PC-9 (cell line): Measurements from ENCODE around the gene IL3RA. TPM values are rescaled to one million over a fixed set of nuclear protein-coding genes. Genes with fewer than 3 reads are reported as not detected.

Experiments
- BruUV-seq: library from RNA; stranded (reverse); fragments of 400-500 nt; replicated peaks from 2 replicates; lab custom pipeline; 2021; lab: Mats Ljungman, UMichigan
- CTCF ChIA-PET: fragments of 300-600 bp; sonication (Branson Sonifier 250); formaldehyde crosslinking; loops from one replicate; lab custom pipeline; 2022; ENCODE audit warnings: antibody characterized with exemption; lab: Charles Lee
- POLR2A ChIA-PET: fragments of 300-600 bp; sonication (Branson Sonifier 250); formaldehyde crosslinking; loops from one replicate; lab custom pipeline; 2022; ENCODE audit warnings: antibody characterized with exemption; ENCODE audit not compliant: unreplicated experiment; lab: Charles Lee
- DNase-seq, 2 experiments: peaks; one replicate each; pipeline versions ENCODE4 v3.0.0 to v3.0.0-alpha.2; 2015 to 2022; ENCODE audit warnings: mixed read lengths in 1 of 2
- H2AFZ ChIP-seq: fragments of 200-600 bp; sonication (generic); 2 replicates; pipeline ENCODE4 v1.8.1; 2017; ENCODE audit warnings: antibody characterized with exemption
- H3F3A ChIP-seq: fragments of 200-600 bp; sonication (generic); 2 replicates; pipeline ENCODE4 v1.8.1; 2017; ENCODE audit warnings: antibody characterized with exemption, mild to moderate bottlenecking, low read depth; ENCODE audit not compliant: insufficient read depth
- H3K27ac ChIP-seq: fragments of 200-600 bp; sonication (generic); 2 replicates; pipeline ENCODE4 v1.6.1; 2016; ENCODE audit warnings: mixed run types
- H3K27me3 ChIP-seq: fragments of 200-600 bp; sonication (generic); 2 replicates; pipeline ENCODE4 v1.6.1; 2016; ENCODE audit warnings: low read depth, mixed run types; ENCODE audit not compliant: insufficient read depth
- H3K36me3 ChIP-seq: fragments of 200-600 bp; sonication (generic); 2 replicates; pipeline ENCODE4 v1.6.1; 2016; ENCODE audit warnings: low read depth, mixed run types
- H3K4me1 ChIP-seq: fragments of 200-600 bp; sonication (generic); replicated peaks from 2 replicates; pipeline ENCODE4 v1.6.1; 2016; ENCODE audit warnings: mixed run types; ENCODE audit not compliant: insufficient read depth
- H3K4me2 ChIP-seq: fragments of 200-600 bp; sonication (generic); 2 replicates; pipeline ENCODE4 v1.6.1; 2017; ENCODE audit warnings: mixed run types
- H3K4me3 ChIP-seq: fragments of 200-600 bp; sonication (generic); 2 replicates; pipeline ENCODE4 v1.6.1; 2016; ENCODE audit warnings: mixed run types
- H3K79me2 ChIP-seq: fragments of 200-600 bp; sonication (generic); 2 replicates; pipeline ENCODE4 v1.6.1; 2017; ENCODE audit warnings: low read depth, mixed run types
- H3K9me2 ChIP-seq: fragments of 200-600 bp; sonication (generic); 2 replicates; pipeline ENCODE4 v1.8.1; 2017; ENCODE audit warnings: mild to moderate bottlenecking; ENCODE audit not compliant: insufficient read depth
- H3K9me3 ChIP-seq: fragments of 200-600 bp; sonication (generic); 2 replicates; pipeline ENCODE4 v1.8.1; 2016; ENCODE audit warnings: low read depth; ENCODE audit not compliant: insufficient read depth
- H4K20me1 ChIP-seq: fragments of 200-600 bp; sonication (generic); 2 replicates; pipeline ENCODE4 v1.8.1; 2017; ENCODE audit not compliant: insufficient read depth
- EZH2 ChIP-seq: fragments of 200-600 bp; sonication (generic); IDR thresholded peaks from 2 replicates; pipeline ENCODE4 v1.8.0; 2017; ENCODE audit warnings: antibody characterized with exemption, low read depth
- intact Hi-C: fragments of 100-400 bp; cut with micrococcal nuclease; formaldehyde crosslinking; loops from one replicate; pipeline ENCODE4 v1.10.0; 2022; ENCODE audit not compliant: unreplicated experiment
- total RNA-seq: library from RNA; stranded (reverse); gene quantifications from 2 replicates; pipeline ENCODE4 v1.2.3, GENCODE V29; 2021
- TF ChIP-seq, protein P1 (sequence below): fragments of 200-600 bp; sonication (generic); conservative IDR thresholded peaks from 2 replicates; pipeline ENCODE4 v1.6.1; 2017; ENCODE audit warnings: mixed run types, antibody characterized with exemption, mild to moderate bottlenecking, moderate library complexity

IL3RA gene
- total RNA-seq, 1 experiment from 2014 or later: not detected

DNA sequence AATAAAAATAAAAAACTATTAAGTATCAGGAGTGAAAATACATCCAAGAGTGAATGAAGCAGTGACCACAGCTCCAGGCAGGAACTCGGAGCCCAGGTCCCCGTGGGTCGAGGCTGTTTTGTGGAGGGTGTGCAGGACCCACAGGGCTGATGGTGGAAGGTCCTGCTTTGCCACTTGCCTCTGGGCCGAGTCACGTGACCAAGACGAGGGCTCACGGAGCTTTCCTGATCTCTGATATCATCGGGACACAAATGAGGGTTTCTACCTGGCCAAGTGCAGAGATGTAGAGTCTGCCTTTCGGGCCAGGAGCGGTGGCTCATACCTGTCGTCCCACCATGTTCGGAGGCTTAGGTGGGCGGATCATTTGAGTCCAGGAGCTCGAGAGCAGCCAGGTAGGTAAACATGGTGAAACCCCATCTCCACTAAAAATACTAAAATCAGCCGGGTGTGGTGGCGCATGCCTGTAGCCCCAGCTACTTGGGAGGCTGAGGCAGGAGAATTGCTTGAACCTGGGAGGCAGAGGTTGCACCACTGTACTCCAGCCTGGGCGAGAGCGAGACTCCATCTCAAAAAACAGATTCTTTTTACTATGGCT lies 48.2 kb downstream of the IL3RA start:
- TF ChIP-seq, protein P1, sequence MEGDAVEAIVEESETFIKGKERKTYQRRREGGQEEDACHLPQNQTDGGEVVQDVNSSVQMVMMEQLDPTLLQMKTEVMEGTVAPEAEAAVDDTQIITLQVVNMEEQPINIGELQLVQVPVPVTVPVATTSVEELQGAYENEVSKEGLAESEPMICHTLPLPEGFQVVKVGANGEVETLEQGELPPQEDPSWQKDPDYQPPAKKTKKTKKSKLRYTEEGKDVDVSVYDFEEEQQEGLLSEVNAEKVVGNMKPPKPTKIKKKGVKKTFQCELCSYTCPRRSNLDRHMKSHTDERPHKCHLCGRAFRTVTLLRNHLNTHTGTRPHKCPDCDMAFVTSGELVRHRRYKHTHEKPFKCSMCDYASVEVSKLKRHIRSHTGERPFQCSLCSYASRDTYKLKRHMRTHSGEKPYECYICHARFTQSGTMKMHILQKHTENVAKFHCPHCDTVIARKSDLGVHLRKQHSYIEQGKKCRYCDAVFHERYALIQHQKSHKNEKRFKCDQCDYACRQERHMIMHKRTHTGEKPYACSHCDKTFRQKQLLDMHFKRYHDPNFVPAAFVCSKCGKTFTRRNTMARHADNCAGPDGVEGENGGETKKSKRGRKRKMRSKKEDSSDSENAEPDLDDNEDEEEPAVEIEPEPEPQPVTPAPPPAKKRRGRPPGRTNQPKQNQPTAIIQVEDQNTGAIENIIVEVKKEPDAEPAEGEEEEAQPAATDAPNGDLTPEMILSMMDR: no peak
- TF ChIP-seq EZH2: no peak
- H3K4me1 ChIP-seq: peaks cover 8% of the 10 kb centered on the region; the same call in 1 of the 2 replicates
- H3K36me3 ChIP-seq: peaks cover 46% of the 10 kb centered on the region
- no peak for DNase-seq
- ChIA-PET CTCF (no interaction called here), POLR2A (no interaction called here)
- H2AFZ ChIP-seq: no peak overlapping the region
- H4K20me1 ChIP-seq: peaks cover 77% of the 10 kb centered on the region
- no peak overlapping the region for H3K27ac ChIP-seq
- no peaks in the 10 kb centered on the region for H3K9me3 ChIP-seq
- H3K27me3 ChIP-seq: no peaks in the 10 kb centered on the region
- H3K4me3 ChIP-seq: no peak overlapping the region
- no TSS peak for BruUV-seq
- no peak overlapping the region for H3K4me2 ChIP-seq
- peaks cover 30% of the 10 kb centered on the region for H3K79me2 ChIP-seq
- H3F3A ChIP-seq: peaks cover 92% of the 10 kb centered on the region
- H3K9me2 ChIP-seq: no peaks in the 10 kb centered on the region
- intact Hi-C loops: no loop called here

DNA sequence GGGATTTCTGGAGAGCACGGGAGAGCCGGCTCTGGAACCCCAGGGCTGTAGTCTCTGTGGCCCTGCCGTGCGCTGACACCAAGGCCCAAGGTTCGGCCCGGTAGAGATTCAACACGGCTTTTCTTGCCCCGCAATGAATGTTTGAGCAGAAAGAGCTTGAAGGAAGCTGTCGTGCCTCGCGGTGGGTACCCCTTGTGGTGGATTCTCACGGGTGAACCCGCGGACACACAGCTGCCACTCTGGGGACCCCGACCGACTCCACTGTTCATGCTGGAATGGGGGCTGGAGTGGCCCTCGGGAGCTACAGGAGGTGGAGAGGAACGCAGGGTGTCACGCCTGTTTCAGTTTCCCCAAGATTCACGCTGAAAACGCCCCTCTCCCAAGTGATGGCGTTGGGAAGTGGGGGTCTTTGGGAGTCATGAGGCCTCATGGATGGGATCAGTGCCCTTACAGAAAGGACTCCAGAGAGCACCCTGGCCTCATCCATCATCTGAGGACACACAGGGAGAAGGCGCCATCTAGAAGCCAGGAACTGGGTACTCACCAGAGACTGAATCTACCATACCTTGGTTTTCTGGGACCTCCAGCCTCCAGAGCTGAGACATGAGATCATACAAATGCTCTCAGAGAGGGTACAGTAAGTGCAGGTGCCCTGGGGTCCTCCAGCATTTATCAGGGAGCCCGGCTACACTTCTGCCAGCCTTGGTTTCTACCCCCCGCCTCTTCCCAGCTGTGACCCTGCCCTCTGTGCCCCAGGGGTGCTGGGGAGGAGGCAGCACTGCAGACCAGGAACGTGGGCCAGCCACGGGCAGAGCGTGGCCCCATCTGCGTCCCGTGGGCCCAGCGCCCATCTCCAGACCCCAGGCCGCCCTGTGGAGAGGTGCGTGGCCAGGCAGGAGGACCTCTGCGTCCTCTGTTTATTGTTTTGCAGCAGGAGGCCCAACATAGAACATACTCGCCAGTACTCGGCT lies 49.0 kb downstream of the IL3RA start:
- Histone ChIP-seq H3F3A (peaks cover 100% of the 10 kb centered on the region), H3K4me1 (peaks cover 15% of the 10 kb centered on the region), H3K4me2 (no peak overlapping the region), H3K9me2 (no peaks in the 10 kb centered on the region), H2AFZ (no peak overlapping the region), H3K27ac (no peak overlapping the region), H3K27me3 (no peaks in the 10 kb centered on the region), H3K36me3 (peaks cover 53% of the 10 kb centered on the region), H4K20me1 (peaks cover 85% of the 10 kb centered on the region), H3K4me3 (no peak overlapping the region), H3K79me2 (peaks cover 38% of the 10 kb centered on the region), H3K9me3 (no peaks in the 10 kb centered on the region)
- ChIA-PET POLR2A (no interaction called here), CTCF (no interaction called here)
- TF ChIP-seq, protein P1: no peak
- BruUV-seq: no TSS peak
- DNase-seq: no peak
- intact Hi-C loops: no loop called here

DNA sequence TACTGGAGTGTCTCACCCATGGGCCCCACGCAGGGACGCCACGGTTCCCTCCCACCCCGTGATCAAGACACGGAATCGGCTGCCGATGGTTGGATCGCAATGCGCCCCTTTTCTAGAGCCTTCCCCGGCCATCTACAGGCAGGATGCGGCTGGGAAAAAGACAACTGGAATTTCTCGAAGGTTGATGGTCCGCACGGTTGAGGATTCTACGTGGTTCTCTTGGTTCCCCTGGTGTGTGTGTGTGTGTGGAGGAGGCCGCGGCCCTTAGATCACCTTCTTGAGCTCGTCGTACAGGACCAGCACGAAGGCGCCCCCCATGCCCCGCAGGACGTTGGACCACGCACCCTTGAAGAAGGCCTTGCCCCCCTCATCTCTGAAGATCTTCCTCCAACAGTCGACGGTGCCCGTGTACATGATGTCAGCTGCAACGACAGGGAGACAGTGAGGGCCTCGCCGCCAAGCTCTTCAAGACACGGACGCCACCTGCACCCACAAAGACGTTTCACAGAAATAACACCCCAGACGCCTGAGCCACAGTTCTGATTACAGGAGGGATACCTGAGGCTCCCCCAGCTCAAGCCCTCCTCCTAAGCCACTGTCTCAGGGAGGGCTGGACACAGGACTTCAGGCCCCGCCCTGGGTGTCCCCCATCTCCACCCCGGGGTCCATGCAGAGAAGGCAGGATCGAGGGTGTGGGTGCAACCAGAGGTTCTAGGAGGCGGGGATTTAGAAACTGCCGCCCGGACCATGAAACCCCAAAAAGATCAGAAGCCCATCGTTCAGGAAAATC lies 49.9 kb downstream of the IL3RA start:
- peaks cover 87% of the 10 kb centered on the region for H4K20me1 ChIP-seq
- H3K4me1 ChIP-seq: peaks cover 18% of the 10 kb centered on the region
- no peak overlapping the region for H2AFZ ChIP-seq
- no peaks in the 10 kb centered on the region for H3K9me2 ChIP-seq
- peaks cover 47% of the 10 kb centered on the region for H3K79me2 ChIP-seq
- TF ChIP-seq EZH2: no peak
- TF ChIP-seq, protein P1: no peak
- no TSS peak for BruUV-seq
- DNase-seq: no peak
- intact Hi-C loops: no loop called here
- peaks cover 62% of the 10 kb centered on the region for H3K36me3 ChIP-seq
- CTCF ChIA-PET: no interaction called here
- POLR2A ChIA-PET: no interaction called here
- H3K4me2 ChIP-seq: no peak overlapping the region
- no peaks in the 10 kb centered on the region for H3K27me3 ChIP-seq
- no peaks in the 10 kb centered on the region for H3K9me3 ChIP-seq
- no peak overlapping the region for H3K4me3 ChIP-seq
- H3F3A ChIP-seq: peaks cover 97% of the 10 kb centered on the region
- no peak overlapping the region for H3K27ac ChIP-seq
